ENCODE results near the gene RAB40C. TPM values are rescaled to one million over a fixed set of nuclear protein-coding genes. Genes with fewer than 3 reads are reported as not detected.

Gene RAB40C
- total RNA-seq, 2 experiments from 2014 or later = 13.3 to 17.6 TPM

DNA sequence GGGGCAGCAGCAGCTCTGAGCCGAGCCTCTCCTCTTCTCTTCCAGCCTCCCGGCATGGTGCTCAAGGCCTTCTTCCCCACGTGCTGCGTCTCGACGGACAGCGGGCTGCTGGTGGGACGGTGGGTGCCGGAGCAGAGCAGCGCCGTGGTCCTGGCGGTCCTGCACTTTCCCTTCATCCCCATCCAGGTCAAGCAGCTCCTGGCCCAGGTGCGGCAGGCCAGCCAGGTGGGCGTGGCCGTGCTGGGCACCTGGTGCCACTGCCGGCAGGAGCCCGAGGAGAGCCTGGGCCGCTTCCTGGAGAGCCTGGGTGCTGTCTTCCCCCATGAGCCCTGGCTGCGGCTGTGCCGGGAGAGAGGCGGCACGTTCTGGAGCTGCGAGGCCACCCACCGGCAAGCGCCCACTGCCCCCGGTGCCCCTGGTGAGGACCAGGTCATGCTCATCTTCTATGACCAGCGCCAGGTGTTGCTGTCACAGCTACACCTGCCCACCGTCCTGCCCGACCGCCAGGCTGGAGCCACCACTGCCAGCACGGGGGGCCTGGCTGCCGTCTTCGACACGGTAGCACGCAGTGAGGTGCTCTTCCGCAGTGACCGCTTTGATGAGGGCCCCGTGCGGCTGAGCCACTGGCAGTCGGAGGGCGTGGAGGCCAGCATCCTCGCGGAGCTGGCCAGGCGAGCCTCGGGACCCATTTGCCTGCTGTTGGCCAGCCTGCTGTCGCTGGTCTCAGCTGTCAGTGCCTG, 15.7 kb upstream of the RAB40C start:
- CTCF ChIA-PET = no interaction called here
- H3K4me3 Mint-ChIP-seq = no peak overlapping the region
- no peak for DNase-seq
- POLR2A ChIA-PET = no interaction called here
- no peak overlapping the region for H3K27ac Mint-ChIP-seq
- H3K27me3 Mint-ChIP-seq = no peaks in the 10 kb centered on the region
- H3K4me1 Mint-ChIP-seq = peaks cover 17% of the 10 kb centered on the region
- no peaks in the 10 kb centered on the region for H3K36me3 Mint-ChIP-seq (ENCODE audit: low read depth)
- H3K9me3 Mint-ChIP-seq = no peaks in the 10 kb centered on the region

DNA sequence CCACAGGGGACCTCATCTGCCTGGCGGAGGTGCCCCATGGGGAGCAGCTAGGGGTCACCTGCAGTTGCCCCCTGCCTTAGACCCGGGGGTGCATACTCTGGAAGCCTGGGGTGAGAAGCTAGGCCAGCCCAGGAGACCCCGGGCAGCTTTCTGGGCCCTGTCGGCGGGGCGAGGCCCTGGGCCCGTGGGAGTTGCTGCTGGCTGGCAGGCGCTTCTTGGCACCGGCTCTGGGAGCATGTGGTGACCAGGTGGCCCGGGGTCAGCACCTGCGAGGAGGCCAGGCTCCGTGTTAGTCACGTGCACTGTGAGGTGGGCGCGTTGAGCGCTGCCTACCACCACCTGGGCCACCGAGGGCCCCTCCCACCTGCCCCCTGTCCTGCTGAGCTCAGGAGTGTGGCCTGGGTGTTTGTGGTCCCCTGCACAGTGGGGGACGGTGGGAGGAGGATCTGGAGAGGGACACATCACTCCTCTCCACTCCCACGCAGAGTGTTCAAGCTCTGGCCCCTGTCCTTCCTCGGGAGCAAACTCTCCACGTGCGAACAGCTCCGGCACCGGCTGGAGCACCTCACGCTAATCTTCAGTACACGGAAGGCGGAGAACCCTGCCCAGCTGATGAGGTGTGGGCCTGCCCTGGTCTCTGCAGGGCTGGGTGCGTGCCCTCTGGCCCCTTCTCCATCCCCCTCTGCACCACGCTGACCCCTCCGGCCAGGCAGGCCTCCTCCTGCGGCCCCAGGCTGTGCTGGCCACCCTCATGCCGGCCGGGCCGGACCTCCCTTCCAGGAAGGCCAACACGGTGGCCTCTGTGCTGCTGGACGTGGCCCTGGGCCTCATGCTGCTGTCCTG, 14.3 kb upstream of the RAB40C start:
- ChIA-PET CTCF (no interaction called here), POLR2A (no interaction called here)
- Mint-ChIP-seq H3K36me3 (ENCODE audit: low read depth) (no peaks in the 10 kb centered on the region), H3K4me3 (no peak overlapping the region), H3K9me3 (no peaks in the 10 kb centered on the region), H3K27ac (no peak overlapping the region), H3K27me3 (no peaks in the 10 kb centered on the region), H3K4me1 (peaks cover 14% of the 10 kb centered on the region)
- no peak for DNase-seq

DNA sequence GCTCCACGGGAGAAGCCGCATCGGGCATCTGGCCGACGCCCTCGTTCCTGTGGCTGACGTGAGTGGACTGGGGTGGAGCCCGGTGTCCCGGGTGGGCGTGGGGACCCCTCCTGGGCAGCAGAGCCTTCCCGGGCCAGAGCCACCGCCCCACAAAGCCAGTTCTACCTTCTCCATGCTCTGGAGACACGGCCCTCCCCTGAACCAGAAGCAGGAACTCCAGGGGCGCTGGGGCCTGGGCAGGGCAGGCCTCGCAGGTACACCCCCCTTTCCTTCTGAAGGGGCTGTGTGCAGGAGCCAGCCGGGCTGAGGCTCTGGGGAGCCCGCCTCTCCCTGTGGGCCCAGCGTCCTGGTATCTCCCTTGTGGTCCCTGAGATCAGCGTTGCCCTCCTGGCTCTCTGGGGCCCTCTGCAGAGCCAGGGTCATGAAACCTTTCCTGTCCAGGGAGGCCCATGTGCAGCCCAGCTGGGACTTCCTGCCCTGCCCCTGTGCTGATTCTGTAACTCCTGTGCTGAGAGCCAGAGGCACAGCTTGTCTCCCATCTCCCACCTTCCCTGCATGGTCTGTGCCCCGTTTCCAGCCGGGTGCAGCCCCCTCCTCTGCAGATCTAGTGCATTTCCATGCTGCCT, 13.6 kb upstream of the RAB40C start:
- ChIA-PET POLR2A (no interaction called here), CTCF (interaction anchor here (0.9 kb wide), 1 partner anchor 1130 kb away, joined by 3 read pairs; the partner anchor contains the start of gene MAPK8IP3)
- Mint-ChIP-seq H3K27me3 (no peaks in the 10 kb centered on the region), H3K36me3 (ENCODE audit: low read depth) (no peaks in the 10 kb centered on the region), H3K27ac (peak overlapping the region; percentile 64), H3K4me1 (peaks cover 7% of the 10 kb centered on the region), H3K9me3 (no peaks in the 10 kb centered on the region), H3K4me3 (no peak overlapping the region)
- no peak for DNase-seq

DNA sequence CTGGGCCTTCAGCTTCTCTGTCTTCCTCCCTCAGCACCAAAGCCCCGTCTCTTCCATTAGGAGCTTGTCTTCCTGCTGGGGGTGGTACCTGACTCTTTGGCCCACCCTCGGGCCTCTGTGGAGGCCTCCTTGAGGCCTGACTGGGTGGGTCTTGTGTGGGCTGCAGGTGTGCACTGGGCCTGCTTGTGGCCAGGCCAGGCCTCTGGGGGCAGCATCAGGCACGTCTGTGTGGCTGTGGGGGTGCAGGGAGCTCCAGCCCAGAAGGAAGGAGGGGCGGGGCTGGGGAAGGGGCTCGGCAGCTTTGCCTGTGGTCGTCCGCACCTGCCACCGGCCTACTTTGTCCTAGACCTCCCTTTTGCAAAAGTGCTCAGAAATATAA, 13.1 kb upstream of the RAB40C start:
- CTCF ChIA-PET = interaction anchor here (0.7 to 0.9 kb wide), 2 partner anchors 9 to 1129 kb away, joined by 3 to 4 read pairs; partner anchors contain the start of gene MAPK8IP3
- peaks cover 2% of the 10 kb centered on the region for H3K4me1 Mint-ChIP-seq

DNA sequence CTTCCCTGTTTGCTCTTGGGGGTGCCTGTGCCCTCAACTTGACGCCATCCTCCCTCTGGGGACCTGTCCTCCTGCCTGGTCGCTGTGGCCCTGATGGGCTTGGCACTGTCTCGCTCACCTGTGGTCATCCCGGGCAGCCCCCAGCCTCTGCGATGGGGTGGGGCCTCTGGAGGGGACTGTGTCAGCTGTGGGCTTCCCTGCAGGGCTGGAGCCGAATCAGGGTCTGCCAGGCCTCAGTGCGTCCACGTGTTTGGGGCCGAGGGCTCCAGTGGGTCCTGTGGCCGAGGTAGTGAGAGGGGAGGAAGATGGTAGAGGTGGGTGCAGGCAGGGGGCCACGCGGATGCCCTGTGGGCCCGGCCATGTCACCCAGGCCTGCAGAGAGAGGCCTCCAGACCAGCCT, 12.1 kb upstream of the RAB40C start:
- no peak overlapping the region for H3K4me3 Mint-ChIP-seq
- H3K27me3 Mint-ChIP-seq = no peaks in the 10 kb centered on the region
- ChIA-PET CTCF (interaction anchor here (1.4 kb wide), 1 partner anchor 11 kb away, joined by 4 read pairs; no protein-coding TSS in a partner anchor), POLR2A (no interaction called here)
- H3K27ac Mint-ChIP-seq = no peak overlapping the region
- H3K4me1 Mint-ChIP-seq = no peaks in the 10 kb centered on the region
- DNase-seq = no peak
- H3K36me3 Mint-ChIP-seq (ENCODE audit: low read depth) = no peaks in the 10 kb centered on the region
- H3K9me3 Mint-ChIP-seq = no peaks in the 10 kb centered on the region

More for the DNA sequence above, 13.1 kb upstream of the RAB40C start:
- Mint-ChIP-seq H3K9me3 (no peaks in the 10 kb centered on the region), H3K4me3 (no peak overlapping the region), H3K27ac (peak overlapping the region; percentile 64), H3K36me3 (ENCODE audit: low read depth) (no peaks in the 10 kb centered on the region), H3K27me3 (no peaks in the 10 kb centered on the region)
- POLR2A ChIA-PET = no interaction called here
- DNase-seq = no peak

DNA sequence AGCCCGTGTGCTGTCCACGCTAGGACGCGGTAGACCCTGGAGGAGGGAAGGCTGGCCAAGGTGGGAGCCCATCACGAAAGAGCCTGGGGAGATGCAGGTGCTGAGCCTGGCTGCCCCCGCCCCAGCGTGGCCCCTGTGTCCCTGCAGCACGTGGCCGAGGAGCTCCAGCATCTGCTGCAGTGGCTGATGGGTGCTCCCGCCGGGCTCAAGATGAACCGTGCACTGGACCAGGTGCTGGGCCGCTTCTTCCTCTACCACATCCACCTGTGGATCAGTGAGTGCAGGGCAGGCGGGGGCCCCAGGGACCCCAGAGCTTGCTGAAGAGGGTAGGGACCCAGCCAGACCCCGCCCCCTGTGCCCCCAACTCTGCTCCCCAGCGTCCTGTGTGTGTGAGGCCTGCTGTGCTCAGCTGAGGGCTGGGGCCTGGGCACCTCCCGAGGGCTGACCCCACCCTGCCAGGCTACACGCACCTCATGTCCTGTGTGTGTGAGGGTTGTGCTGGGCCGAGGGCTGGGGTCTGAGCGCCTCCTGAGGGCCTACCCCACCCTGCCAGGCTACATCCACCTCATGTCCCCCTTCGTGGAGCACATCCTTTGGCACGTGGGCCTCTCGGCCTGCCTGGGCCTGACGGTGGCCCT, 11.5 kb upstream of the RAB40C start:
- no peaks in the 10 kb centered on the region for H3K4me1 Mint-ChIP-seq
- H3K27me3 Mint-ChIP-seq = no peaks in the 10 kb centered on the region
- no peak overlapping the region for H3K27ac Mint-ChIP-seq
- no peaks in the 10 kb centered on the region for H3K9me3 Mint-ChIP-seq
- no peak overlapping the region for H3K4me3 Mint-ChIP-seq
- no peak for DNase-seq
- H3K36me3 Mint-ChIP-seq (ENCODE audit: low read depth) = no peaks in the 10 kb centered on the region
- CTCF ChIA-PET = interaction anchor here (1.4 kb wide), 1 partner anchor 10 kb away, joined by 4 read pairs; no protein-coding TSS in a partner anchor
- POLR2A ChIA-PET = no interaction called here

DNA sequence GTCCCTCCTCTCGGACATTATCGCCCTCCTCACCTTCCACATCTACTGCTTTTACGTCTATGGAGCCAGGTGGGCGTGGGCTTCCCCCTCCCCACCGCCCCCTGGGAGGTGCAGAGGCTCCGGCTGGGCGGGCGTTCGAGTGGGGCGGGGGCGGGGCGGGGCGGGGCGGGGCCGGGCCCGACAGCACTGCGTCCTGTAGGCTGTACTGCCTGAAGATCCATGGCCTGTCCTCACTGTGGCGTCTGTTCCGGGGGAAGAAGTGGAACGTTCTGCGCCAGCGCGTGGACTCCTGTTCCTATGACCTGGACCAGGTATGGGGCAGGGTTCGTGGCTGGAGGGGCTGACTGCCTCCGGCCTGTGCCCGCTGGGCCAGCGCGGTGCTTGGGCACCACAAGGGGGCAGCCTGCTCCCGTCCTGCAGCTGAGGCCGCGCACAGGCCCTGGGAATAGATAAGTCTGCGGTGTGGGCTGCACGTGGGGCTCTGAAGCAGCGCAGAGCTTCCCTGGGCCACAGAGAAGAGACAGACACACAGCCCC, 10.9 kb upstream of the RAB40C start:
- ChIA-PET CTCF (interaction anchor here (0.7 to 1.4 kb wide), 2 partner anchors 10 to 14 kb away, joined by 3 to 4 read pairs; no protein-coding TSS in a partner anchor), POLR2A (no interaction called here)
- DNase-seq = peak; percentile 65

DNA sequence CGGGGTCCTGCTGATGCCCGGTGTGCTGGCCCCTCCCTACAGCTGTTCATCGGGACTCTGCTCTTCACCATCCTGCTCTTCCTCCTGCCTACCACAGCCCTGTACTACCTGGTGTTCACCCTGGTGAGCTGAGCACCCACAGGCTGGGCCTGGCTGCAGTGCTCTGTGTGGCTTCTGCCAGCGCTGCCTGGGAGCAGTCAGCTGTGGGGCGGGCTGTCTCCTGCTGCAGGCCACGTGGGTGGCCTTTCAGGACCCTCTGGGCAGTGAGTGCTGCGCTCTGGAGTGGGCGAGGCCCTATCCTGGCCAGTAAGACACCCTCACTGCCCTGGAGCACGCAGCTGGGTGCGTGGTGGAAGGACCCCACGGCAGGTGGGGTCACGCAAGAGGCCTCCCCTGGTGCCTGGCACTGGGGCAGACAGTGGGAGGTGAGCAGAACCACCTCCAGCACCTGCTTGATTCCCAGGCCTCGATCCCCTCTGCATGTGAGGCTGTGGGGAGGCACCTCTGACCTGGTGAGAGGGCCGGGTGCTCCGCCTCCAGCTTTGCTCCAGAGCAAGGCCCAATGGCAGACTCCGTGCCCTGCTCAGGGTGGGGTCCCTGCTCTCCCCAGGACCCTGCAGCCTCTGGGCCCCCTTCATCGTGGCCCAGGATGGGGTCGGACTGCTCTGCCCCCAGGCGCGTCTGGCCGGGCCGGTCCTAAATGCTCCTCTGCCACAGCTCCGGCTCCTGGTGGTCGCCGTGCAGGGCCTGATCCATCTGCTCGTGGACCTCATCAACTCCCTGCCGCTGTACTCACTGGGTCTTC, 9.5 kb upstream of the RAB40C start:
- ChIA-PET CTCF (no interaction called here), POLR2A (no interaction called here)
- DNase-seq = no peak
- Mint-ChIP-seq H3K9me3 (no peaks in the 10 kb centered on the region), H3K4me1 (peaks cover 2% of the 10 kb centered on the region), H3K36me3 (ENCODE audit: low read depth) (no peaks in the 10 kb centered on the region), H3K27me3 (no peaks in the 10 kb centered on the region), H3K27ac (peak overlapping the region; percentile 19), H3K4me3 (no peak overlapping the region)

More for the DNA sequence above, 10.9 kb upstream of the RAB40C start:
- H3K4me3 Mint-ChIP-seq = no peak overlapping the region
- no peaks in the 10 kb centered on the region for H3K4me1 Mint-ChIP-seq
- H3K27me3 Mint-ChIP-seq = no peaks in the 10 kb centered on the region
- no peaks in the 10 kb centered on the region for H3K9me3 Mint-ChIP-seq
- H3K27ac Mint-ChIP-seq = no peak overlapping the region
- H3K36me3 Mint-ChIP-seq (ENCODE audit: low read depth) = no peaks in the 10 kb centered on the region

DNA sequence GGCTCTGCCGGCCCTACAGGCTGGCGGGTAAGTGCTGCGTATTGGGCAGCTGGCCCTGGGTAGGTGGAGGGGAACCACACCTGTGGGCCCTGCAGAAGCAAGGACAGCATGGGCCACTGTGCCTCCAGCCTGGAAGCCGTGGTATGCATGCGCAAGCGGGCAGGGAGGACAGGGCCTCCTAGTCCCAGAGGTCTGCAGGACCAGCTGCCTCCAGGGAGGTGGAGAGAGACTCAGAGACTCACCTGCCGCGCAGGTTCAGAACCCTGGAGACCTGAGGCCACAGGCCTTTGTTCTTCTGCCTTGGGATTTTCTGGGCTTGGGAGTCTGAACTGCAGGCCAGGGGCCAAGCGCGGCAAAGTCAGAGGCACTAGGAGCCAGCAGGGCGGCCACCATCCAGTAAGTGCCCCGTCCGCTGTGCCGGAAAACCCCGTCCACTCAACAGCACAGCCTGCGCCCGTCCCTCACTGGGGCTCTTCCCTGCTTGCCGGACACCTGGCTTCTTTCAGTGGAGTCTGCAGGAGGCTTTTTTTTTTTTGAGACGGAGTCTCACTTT, 8.8 kb upstream of the RAB40C start:
- H3K9me3 Mint-ChIP-seq = no peaks in the 10 kb centered on the region
- no peak overlapping the region for H3K27ac Mint-ChIP-seq
- H3K4me3 Mint-ChIP-seq = no peak overlapping the region
- POLR2A ChIA-PET = no interaction called here
- H3K27me3 Mint-ChIP-seq = no peaks in the 10 kb centered on the region
- DNase-seq = no peak
- CTCF ChIA-PET = no interaction called here
- no peaks in the 10 kb centered on the region for H3K36me3 Mint-ChIP-seq (ENCODE audit: low read depth)
- peaks cover 5% of the 10 kb centered on the region for H3K4me1 Mint-ChIP-seq

DNA sequence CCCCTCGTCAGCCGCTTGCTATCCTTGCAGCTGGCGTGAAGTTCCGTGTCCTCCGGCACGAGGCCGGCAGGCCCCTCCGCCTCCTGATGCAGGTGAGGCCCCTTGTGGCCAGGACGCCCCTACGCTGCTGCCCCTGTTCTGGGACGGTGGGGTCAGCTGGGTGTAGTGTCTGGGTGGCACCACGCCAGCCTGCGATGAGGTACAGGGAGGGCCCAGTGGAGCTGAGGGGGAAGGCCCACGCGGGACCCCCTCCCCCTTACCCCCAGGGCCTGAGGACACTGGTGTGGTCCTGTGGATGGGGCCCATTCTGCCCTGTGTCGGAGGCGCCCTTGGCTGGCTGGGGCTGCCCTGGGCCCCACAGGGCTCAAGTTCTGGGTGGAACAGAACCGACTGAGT, 7.7 kb upstream of the RAB40C start:
- H3K27me3 Mint-ChIP-seq = no peaks in the 10 kb centered on the region
- POLR2A ChIA-PET = no interaction called here
- DNase-seq = no peak
- peaks cover 7% of the 10 kb centered on the region for H3K4me1 Mint-ChIP-seq
- no peaks in the 10 kb centered on the region for H3K36me3 Mint-ChIP-seq (ENCODE audit: low read depth)
- CTCF ChIA-PET = interaction anchor here (0.6 kb wide), 1 partner anchor 81 kb away, joined by 3 read pairs; no protein-coding TSS in a partner anchor
- no peak overlapping the region for H3K4me3 Mint-ChIP-seq
- no peak overlapping the region for H3K27ac Mint-ChIP-seq
- H3K9me3 Mint-ChIP-seq = no peaks in the 10 kb centered on the region

DNA sequence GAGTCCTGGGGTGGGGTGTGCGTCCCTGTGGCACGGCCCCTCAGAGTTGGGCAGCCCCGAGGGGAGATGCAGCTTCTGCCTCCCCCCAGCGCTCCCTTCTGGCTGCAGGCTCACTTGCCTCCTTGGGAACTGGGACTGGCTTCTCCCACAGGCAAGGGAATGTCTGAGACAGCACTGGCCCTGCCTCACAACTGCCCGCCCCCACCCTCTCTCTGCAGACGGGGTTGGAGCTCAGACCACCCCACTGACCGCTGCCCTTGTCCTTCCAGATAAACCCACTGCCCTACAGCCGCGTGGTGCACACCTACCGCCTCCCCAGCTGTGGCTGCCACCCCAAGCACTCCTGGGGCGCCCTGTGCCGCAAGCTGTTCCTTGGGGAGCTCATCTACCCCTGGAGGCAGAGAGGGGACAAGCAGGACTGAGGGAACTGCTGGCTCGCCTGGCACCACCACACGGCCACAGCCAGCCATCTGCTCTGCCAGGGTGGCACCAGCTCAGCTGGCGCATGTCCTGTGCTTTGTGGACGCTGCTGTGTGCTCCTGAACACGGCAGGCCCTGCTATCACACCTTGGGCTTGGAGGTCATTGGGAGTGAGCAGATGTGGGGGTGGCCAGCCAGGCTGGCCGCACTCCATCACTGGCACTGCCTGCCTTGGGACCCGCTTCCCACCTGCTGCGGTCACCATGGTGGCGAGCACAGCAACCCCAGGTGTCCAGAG, 7.1 kb upstream of the RAB40C start:
- H3K4me3 Mint-ChIP-seq = no peak overlapping the region
- H3K9me3 Mint-ChIP-seq = no peaks in the 10 kb centered on the region
- no peak overlapping the region for H3K27ac Mint-ChIP-seq
- no peak for DNase-seq
- ChIA-PET CTCF (interaction anchor here (0.6 kb wide), 2 partner anchors 81 to 698 kb away, joined by 3 to 4 read pairs; no protein-coding TSS in a partner anchor), POLR2A (no interaction called here)
- peaks cover 10% of the 10 kb centered on the region for H3K4me1 Mint-ChIP-seq
- peaks cover 1% of the 10 kb centered on the region for H3K36me3 Mint-ChIP-seq (ENCODE audit: low read depth)
- no peaks in the 10 kb centered on the region for H3K27me3 Mint-ChIP-seq
